Stimulated activated CD4-positive, alpha-beta T cell treated with anti-CD3 and anti-CD28 coated beads, Interleukin-4, amount 100 ng/mL, for 24 hours (primary cell): ENCODE results near the gene BEGAIN.
A peak's percentile ranks its signal among the peaks of the same experiment; 100 is the strongest.

Experiments used
- DNase-seq: peaks from one replicate; pipeline ENCODE4 v3.0.0-alpha.2; 2020

BEGAIN gene

DNA sequence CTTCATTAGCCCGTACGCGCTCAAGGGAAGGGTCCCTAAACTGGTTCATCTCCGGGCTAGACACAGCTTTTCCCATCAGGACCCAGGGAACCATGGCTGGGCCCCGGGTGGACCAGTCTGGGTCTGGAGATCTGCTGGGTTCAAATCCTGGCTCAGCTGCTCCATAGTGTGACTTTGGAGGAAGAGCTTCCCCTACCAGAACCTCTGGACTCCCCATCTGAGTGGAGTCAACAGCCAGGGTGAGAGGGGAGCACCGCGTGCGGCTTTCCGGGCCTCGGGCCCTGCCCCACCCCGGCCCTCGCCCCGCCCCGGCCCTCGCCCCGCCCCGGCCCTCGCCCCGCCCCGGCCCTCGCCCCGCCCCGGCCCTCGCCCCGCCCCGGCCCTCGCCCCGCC is 41.2 kb downstream of the BEGAIN start:
- no peak for DNase-seq

DNA sequence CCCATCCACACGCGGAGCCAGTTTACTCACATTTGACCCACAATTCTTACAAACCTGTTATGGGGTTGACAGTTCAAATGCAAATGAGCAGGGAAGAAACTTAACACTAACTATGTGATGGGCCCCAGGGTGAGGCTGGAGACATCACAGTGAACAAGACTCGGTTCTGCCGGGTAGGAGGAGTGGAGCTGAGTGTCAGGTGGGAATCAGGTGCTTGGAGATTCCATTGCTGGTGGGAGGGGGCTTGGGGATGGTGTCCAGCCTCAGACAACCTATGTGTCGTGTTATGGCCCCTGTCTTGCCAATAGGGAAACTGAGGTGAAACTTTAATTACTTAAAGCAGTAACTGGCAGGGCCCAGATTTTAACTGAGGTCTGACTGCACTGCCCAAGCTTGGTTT is 41.9 kb downstream of the BEGAIN start:
- no peak for DNase-seq

DNA sequence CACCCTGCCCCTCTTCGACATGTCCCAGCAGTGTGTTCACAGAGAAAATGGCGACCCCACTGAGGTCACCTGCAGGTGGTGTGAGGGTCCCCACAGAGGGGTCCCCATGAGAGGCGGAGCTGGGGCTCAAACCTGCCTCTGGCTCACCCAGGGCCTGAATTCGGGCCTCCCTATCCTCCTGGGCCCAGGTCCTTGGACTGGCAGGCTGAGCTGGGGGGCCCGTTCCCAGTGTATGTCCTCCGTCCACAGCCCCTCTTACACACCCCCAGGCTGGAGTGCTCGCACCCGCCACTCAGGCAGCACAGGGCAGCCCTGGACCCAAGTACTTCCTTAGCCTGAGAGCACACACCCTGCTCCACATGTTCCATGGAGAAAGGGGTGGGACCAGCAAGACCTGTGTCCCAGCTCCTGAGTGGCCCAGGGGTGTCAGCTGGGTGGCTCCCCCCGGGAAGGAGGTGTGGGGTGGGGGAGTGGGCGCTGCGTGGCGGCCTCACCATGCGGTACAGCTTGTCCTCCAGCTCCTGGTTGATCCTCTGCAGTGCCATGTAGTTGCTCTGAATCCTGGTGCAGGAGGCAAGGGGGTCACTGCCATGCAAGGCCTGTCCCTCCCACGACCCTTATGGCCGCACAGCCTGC is 42.6 kb downstream of the BEGAIN start:
- no peak for DNase-seq

DNA sequence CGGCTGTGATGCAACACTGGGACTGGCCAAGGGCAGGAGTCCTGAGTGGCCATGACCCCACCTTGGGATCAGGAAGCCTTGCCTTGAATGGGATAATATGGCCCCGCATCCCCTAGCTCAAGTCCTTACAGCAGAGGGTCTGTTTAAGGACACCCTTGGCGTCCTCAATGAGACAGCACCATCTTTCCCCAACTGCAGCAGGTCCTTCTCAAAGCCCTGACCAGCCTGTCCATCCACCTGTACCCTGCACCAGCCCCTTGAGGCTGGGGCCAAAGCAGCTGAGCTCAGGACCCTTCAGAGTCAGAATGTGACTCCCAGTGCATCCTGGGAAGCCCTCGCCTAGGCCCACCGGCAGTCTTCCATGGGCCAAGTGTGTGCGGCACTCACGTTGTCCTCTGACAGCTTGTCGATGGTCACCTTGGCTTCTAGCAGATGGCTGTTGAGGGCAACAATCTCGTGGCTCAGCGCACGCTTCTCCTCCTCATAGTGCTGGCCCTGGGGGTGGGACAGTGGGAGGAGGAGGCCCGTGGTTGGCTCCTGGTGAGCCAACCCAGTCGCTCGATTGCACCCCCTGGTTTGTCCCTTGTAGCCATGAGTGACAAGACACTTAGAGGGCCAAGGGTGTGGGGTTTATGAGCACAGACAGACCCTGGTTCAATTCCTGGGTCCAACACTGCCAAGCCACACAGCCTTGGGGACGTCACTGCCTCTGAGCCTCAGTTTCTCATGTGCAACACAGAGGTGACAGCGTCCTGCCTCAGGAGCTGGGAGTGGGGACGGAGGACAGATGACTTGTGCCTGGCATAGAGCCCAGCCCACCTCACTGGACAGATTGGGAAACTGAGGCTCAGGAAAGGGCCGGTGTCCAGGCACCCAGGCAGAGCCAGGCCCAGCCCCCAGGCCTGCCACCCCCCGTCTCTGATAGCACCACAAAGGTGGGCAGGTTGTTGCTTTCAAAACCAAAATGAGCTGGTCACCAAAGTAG is 43.5 kb downstream of the BEGAIN start:
- no peak for DNase-seq

DNA sequence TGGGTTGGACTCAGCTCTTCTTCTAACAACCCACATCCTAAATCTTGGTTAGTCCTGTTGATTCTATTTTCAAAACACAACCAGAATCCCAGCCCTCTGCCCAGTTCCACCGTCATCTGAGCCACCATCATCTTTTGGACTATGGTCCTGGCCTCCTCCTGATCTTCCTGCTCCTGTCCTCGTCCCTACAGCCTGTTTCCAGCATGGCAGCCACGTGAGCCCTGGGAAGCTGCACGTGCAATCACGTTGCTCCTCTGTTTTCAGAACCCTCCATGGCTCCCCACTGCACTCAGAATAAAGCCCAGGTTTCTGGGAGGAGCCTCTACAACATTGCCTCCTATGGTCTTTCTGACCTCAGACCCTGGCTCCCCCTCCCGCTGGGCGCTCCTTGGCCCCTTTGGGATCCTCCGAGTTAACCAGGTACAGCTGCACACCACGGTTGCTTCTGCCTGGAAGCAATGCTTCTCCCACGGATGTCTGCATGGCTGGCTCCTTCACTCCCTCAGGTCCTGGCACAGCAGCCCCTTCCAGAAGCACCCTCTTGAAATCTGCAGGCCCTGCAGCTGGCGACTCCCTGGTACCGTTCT is 44.5 kb downstream of the BEGAIN start:
- DNase-seq: no peak

DNA sequence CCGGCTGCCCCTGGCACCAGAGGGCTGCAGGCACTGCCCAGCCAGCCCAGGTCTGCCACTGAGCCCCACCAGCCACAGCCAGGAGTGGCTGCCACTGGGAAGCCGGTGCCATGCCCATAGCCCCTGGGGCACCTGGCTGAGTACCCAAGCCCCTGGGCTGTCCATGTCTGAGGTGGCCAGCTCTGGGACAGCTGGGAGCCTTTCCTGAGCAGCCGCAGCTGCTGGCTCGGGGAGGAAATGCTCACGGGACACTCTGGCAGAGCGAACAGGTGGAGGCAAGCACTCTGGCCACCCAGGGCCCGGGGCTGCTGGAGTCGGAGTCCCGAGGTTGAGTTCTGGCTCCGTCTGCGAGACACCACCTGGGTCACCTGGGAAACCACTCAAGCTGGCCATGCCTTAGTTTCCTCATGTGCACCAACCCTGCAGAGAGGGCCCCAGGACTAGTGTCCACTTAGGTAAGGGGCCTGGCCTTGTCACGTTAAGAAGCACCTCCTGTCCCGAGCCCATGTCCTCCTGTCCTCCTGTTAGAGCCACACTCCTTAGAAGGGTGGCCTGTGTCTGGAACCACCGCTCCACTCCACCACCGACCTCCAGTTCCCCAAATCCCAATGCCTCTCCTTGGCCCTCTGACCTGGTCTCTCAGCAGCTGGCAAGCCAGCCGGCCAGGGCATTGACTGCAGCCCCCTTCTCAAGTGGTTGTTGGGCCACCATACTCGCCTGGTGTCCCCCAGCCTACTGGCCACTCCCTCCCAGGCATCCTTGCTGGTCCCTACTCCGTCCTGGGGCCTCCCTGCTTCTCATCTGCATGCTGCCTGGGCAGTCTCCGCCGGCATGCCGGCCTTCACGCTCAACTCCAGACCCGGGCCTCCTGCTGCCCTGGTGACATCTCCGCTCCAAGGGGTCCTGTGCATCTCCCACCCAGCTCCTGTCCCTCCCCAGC is 45.3 kb downstream of the BEGAIN start:
- DNase-seq: no peak

DNA sequence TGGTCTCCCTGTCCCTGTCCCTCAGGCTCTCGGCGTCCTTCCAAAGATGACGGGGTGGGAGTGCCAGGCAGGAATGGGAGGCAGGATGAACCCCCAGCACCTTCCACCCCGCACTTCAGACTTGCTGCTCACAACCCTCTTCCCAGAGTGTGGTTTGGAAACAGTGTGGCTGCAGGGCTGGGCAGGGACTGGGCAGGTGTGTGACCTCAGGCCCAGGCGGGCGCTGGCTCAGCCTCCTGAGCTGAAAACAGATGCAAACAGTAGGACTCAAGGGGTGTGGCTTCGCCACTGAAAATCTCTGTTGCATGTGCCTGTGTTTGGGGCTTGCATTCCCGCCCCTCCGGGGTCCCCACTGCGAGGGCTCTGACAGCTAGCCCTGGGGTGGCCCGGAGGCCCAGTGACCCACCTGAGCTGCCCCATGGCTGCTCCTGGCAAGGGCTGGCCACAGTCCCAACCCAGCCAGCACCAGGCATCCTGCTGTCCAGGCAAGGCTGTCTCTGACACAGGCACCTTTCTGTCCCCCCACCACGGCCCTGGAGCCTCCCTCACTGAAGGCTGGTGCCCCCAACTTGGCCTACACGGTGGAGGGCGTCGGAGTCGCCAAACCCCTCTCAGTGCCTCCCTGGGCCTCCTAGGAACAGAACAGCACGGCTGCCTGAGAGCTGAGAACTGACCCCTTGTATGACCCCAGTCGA is 46.1 kb downstream of the BEGAIN start:
- DNase-seq: no peak

DNA sequence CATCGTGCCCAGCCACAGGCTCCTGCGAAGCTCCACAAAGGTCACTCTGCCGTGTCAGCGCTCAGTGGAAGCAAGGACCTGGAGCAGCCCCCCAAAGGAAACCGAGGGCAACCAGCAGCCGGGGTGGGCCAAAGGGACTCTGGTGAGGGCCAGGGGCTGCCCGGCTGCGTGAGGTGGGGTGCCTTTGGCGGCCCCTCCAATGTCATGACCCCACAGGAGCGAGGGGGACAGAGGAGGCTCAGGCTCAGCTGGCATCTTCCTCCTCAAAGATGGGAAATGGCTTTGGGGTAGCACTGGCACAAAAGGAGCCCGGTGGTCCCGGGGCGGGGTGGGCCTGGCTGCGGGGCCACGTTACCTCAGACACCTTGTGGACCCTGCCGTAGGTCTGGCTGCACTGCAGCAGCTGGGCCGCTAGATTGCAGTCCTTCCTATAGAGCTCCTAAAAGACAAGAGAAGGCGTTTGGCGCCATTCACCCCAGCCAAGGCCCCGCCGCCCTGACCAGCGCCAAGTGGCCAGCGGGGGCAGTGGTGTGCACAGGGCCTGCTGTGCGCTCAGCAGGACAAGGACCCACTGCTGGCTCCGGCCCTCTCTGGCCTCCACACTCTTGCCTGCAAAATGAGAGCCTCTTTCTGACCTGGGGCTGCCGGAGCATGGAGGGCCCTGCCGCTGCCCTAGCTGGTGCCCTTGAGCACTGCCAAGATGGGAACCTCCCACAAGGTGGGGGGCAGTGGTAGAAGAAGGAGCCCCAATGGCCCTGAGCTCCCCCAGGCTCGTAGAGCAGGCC is 46.9 kb downstream of the BEGAIN start:
- DNase-seq: no peak

DNA sequence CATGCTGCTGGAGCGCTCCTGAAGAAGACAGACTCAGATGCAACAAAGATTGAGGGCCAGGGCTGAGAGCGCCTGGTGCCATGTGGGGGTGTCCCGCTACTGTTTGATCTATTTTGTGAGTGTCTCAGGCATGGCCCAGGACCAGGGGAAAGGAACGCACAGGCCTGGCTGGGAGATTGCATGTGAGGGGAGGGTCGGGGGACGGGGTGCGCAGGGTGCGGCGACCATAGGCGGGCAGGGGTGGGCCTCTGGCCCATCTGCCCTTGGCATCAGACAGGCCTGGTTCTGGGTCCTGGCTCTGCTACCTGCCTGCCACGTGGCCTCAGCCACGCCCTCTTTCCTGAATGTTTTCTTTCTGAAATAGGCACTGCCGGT is 47.5 kb downstream of the BEGAIN start:
- DNase-seq: no peak

DNA sequence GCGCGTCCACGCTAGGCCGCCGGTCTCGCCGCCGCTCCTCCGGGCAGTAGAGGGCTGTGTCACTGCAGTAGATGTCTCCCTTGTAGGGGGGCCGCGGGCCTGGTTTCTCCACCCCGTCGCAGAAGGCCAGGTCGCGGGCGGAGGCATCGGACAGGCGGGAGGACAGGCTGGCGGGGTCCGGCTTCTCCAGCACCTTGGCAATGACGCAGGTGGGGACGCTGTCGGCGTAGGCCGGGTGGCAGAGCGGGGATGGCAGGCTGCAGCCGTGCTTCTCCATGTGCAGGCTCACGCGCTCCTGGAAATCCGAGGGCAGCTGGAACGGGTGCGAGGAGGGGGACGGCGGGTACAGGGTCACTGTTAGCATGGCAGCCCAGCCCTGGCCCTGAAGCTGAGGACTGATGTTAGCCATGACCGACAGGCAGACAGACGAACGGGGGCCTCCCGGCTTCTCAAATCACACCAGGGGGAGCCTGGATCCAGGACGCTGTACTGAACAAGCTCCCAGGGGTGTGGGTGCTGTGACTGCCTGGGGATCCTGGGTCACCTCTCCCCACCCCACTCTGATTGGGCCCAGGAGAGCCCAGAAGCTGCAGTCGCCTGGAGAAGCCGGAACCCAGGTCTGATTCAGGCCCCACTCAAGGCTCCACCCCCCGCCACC is 48.1 kb downstream of the BEGAIN start:
- no peak for DNase-seq

DNA sequence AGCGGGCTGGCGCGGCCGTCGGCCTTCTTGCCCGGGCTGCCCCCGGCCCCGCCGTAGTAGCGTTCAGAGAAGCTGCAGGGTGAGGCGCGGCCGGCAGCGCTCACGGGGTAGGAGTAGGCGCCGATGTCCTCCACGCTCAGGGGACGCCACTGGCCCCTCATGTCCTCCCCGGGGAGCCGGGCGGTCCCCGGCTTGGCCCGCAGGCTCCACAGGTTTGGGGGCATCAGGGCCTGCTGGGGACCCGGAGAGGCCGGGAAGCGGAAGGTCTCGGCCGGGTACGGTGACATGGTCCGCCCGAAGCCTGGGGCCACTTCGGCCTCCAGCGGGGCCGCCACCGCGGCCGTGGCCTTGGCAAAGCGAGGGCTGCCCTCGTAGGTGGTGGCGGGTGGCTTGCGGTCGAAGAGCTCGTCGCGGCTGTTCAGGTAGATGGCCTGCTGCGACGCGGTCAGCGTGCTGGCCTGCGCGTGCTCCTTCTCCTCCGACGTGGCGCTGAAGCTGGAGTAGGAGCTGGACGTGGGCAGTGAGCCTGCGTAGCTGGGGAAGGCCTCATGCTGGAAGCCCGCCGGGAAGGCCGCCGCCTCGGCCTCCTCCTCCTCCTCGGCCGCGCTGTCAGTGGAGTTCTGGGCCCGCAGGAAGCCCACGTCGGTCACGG is 48.7 kb downstream of the BEGAIN start:
- DNase-seq: no peak

DNA sequence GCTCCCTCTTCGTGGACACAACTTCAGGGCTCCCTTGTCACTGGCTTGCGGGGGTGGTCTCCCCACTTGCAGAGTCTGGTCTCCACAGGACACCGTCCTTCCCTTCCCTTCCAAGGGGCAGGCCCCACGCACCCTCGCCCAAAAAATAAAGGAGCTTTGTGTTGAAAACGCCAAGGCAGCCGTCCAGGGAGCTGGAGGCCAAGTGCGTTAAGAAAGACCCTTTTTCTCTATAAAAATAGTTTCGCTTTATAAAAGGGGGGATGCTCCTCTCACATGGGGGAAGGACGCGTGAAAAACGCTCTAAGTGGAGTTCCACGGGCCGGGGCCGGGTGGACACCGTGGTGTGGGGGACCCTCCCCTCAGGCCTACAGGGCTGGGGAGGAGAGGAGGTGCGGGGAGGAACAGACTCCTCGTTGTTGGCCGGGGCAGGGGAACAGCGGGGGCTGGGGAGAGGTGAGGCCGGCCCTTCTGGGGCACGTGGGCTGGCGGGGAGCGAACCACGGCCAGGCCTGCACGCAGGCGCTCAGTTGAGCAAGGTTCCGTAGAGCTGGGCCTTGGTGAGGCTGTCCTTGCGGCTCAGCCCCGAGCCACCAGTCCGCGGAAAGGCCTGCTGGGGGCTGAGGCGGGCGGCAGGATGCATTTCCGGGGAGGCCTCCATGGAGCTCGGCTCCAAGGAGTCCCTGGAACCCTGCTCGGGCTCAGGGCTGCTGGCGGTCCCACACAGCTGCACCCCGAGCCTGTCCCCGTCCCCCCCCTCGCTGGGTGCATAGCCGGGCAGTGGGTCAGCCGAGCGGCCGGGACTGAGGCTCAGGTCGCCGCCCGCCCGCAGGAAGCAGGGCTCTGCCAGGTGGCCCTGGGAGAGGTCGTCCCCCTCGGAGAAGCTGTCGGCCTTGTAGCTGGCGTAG is 49.5 kb downstream of the BEGAIN start:
- DNase-seq: peak; percentile 2

DNA sequence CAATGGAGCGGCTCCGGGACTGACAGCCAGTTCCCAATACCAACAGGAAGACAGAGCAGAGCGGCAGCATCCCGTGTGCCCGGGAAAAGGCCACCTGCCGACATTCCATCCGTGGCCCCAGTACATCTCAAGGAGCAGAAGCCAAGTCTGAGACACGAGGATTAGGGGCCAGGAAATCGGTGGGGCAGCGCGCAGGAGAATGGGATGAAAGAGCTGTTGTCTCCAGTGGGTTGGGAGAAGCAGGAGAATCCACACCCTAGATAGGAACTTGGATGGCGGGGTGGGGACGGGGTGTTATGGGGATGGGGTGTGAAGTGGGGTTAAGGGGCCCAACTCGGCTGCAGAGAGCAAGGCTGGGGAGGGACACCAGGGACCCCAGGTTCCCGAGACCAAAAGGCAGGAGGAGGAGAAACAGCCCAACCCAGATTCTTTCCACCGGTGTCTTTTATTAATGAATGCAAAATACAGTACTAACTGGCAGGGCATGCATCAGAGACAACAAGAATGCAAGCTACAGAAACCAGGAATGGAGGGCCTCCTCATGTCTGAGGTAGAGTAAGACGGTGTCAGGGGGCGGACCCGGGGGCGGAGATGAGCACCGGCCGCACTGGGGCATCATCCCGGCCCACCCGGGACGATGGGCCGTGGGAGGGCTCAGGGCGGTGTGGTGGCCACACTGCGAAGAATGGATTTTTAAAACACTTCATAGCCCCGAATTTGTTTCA is 50.3 kb downstream of the BEGAIN start:
- DNase-seq: peak; percentile 1

DNA sequence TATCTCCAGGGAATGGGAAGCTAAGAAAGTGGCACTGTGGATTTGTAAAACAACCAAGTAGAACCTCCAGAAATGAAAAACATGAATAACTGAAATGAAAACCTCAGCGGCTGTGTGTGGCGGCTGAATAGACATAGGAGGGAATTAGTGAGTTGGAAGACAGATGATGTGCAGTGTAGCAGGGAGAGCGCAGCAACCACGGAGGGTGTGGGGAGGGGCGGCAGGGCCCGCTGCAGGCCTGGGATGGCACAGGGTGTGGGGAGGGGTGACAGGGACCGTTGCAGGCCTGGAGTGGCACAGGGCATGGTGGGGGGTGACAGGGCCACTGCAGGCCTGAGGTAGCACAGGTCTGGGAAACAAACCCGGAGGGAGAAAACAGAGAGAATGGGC is 51.1 kb downstream of the BEGAIN start:
- DNase-seq: peak; percentile 0

DNA sequence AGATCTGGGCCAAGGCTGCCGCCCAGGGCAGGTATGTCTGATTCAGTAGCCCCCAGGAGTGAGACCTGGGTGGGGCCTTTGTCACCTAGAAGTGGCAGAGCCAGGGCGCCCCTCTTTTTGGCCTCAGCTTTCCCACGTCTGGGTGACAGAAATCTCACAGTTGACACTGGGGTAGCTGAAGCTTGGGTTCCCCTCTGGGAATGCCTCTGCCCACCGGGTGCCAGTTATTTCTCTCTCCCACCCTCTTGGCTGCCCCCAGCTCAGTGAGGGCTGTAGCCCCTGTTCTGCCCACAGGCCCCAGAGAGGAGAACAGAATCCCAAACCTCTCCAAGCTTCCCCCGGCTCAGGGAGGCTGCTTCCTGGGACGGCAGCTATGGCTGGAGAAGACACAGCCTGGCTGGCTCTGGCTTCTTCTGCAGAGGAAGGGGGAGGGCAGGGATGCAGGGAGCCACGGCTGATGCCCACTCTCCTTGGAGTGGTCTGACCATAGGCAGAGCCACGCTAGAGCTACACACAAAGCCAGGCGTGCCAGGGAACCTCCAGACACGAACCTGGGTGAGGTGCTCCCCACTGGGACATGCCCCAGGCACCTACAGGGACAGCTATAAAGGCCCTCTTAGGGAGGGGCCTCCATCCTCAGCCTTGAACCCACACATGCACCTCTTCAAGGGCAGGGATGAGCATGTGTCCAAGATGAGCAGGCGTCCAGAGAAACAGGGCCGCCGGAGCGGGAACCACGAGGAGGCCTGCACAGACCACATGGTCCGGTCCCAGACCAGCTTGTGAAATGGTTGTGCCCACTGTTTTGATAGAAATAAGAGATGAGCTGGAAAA is 51.7 kb downstream of the BEGAIN start:
- DNase-seq: peak; percentile 1

DNA sequence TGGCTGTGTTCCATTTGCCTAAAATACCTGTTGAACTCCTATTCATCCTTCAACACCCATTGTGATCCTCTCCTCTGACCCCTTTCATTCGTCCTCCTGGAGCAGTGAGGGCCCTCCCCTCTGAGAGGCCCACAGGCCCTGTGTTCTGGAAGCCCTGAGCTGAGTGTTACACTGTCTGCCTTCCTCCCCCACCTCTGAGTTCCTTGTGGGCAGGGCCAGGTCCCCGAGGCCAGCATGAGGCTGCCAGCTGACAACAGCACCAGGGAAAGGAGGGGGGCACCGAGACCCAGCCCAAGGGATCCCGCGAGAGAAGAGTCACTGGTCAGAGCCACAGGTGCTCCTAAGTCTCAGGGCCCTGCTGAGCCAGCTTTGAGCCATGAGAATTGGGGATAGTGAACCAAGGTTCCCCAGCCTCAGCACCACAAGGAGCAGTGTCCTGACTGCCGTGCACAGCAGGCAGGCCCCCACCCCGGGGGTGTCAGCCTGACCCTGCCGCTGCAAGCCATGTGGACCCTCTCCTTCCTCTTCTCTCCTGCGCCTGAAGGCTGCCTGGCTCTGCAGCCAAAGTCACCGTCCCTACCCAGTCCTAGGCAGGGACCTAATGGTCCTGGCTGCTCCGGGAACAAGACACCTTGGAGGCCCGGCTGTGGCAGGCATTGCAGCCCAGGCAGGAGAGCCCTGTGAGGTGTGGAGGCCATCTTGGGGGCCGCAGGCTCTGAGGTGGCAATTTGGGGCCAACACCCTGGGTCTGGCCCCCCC is 52.5 kb downstream of the BEGAIN start:
- DNase-seq: peak; percentile 2
